GM12878 (cell line): ENCODE measurements around the gene CSNK1G1. TPM values are rescaled to one million over a fixed set of nuclear protein-coding genes. Genes with fewer than 3 reads are reported as not detected.

Source experiments
- ATAC-seq: fragments of 200-7000 bp; cut with Tn5 transposase; 3 replicates; pipeline ENCODE4 v1.9.1; 2020; ENCODE audit warnings: mild to moderate bottlenecking, moderate library complexity
- BruUV-seq: library from RNA; stranded (reverse); fragments of 400-500 nt; replicated peaks from 2 replicates; lab custom pipeline; 2021; lab: Mats Ljungman, UMichigan
- CTCF ChIA-PET: fragments of 300-600 bp; sonication (Branson Sonifier 250); formaldehyde crosslinking; extraction: SDS; loops from one replicate; lab custom pipeline; 2021; ENCODE audit warnings: inconsistent platforms; lab: Yijun Ruan, JAX
- POLR2A ChIA-PET: fragments of 350-600 bp; formaldehyde crosslinking; extraction: SDS; loops from one replicate; lab custom pipeline; 2021; ENCODE audit warnings: inconsistent platforms; lab: Charles Lee
- RAD21 ChIA-PET: fragments of 300-600 bp; sonication (Branson Sonifier 250); formaldehyde crosslinking; loops from one replicate; lab custom pipeline; 2023; ENCODE audit warnings: antibody characterized with exemption; ENCODE audit not compliant: unreplicated experiment; lab: Charles Lee
- SMC1A ChIA-PET: fragments of 300-600 bp; sonication (Branson Sonifier 250); formaldehyde crosslinking; loops from one replicate; lab custom pipeline; 2023; ENCODE audit not compliant: unreplicated experiment, uncharacterized antibody; lab: Charles Lee
- DNase-seq: peaks from one replicate; pipeline ENCODE4 v3.0.0-alpha.2; 2011; ENCODE audit warnings: low read depth, low spot score
- FAIRE-seq: peaks from 3 replicates; lab custom pipeline; 2011; peaks lifted over from hg19 to GRCh38; lab: Jason Lieb, UNC
- H2AFZ ChIP-seq: 2 replicates; pipeline ENCODE4 v1.6.0; 2011; ENCODE audit warnings: low read depth, low read length, control low read depth; ENCODE audit not compliant: control insufficient read depth
- H3K27ac ChIP-seq: 2 replicates; pipeline ENCODE4 v1.5.1; 2011; ENCODE audit warnings: control low read depth; ENCODE audit not compliant: control insufficient read depth, insufficient read depth
- H3K27me3 ChIP-seq, 2 experiments: replicated peaks in 1 of 2; 2 replicates each; pipeline versions ENCODE4 v1.6.0 to v1.6.1; 2011; ENCODE audit warnings: low read length in 1 of 2; ENCODE audit not compliant: control insufficient read depth in 2 of 2, insufficient read depth in 2 of 2
- H3K36me3 ChIP-seq, 2 experiments: 2 replicates each; pipeline ENCODE4 v1.5.1; 2011; ENCODE audit warnings: low read length in 1 of 2; ENCODE audit not compliant: control insufficient read depth in 2 of 2, insufficient read depth in 2 of 2
- H3K4me1 ChIP-seq: 2 replicates; pipeline ENCODE4 v1.6.1; 2011; ENCODE audit warnings: mild to moderate bottlenecking, low read length, moderate library complexity, mixed read lengths; ENCODE audit not compliant: control insufficient read depth, insufficient read depth
- H3K4me2 ChIP-seq: 2 replicates; pipeline ENCODE4 v1.6.0; 2011; ENCODE audit warnings: control low read depth; ENCODE audit not compliant: control insufficient read depth, insufficient read depth
- H3K4me3 ChIP-seq: fragments of 200-600 bp; sonication (generic); 2 replicates; pipeline ENCODE4 v1.5.1; 2016
- H3K79me2 ChIP-seq: 2 replicates; pipeline ENCODE4 v1.6.0; 2011; ENCODE audit warnings: low read length; ENCODE audit not compliant: control insufficient read depth, insufficient read depth
- H3K9ac ChIP-seq: 2 replicates; pipeline ENCODE4 v1.8.0; 2011; ENCODE audit warnings: low read length, control low read depth, mixed read lengths; ENCODE audit not compliant: control insufficient read depth, insufficient read depth
- H3K9me3 ChIP-seq: replicated peaks from 3 replicates; pipeline ENCODE4 v1.5.1; 2011; ENCODE audit warnings: mild to moderate bottlenecking, low read length; ENCODE audit not compliant: control insufficient read depth, insufficient read depth
- H4K20me1 ChIP-seq: 2 replicates; pipeline ENCODE4 v1.6.0; 2011; ENCODE audit not compliant: control insufficient read depth, insufficient read depth
- BACH1 ChIP-seq: fragments of 450-650 bp; IDR thresholded peaks from 2 replicates; pipeline ENCODE4 v1.6.1; 2017; ENCODE audit warnings: mild to moderate bottlenecking, borderline replicate concordance
- BMI1 ChIP-seq: fragments of 450-650 bp; IDR thresholded peaks from 2 replicates; pipeline ENCODE4 v1.6.1; 2016; ENCODE audit warnings: mild to moderate bottlenecking, moderate library complexity, borderline replicate concordance
- CREM ChIP-seq: IDR thresholded peaks from 2 replicates; pipeline ENCODE4 v1.6.1; 2014; ENCODE audit warnings: antibody characterized with exemption, low read depth
- EGR1 ChIP-seq, 2 experiments: IDR thresholded peaks; 1 replicate in 1 of 2; 2 replicates in 1 of 2; pipeline ENCODE4 v1.6.1; 2011 to 2012; ENCODE audit warnings: low read depth in 2 of 2, low read length in 2 of 2, borderline replicate concordance in 1 of 2, mild to moderate bottlenecking in 1 of 2, moderate library complexity in 1 of 2
- ETV6 ChIP-seq, 2 experiments: fragments of 450-650 bp in 1 of 2; IDR thresholded peaks in 1 of 2; conservative IDR thresholded peaks in 1 of 2; 2 replicates each; pipeline ENCODE4 v1.6.1; 2014; ENCODE audit warnings: antibody characterized with exemption in 1 of 2, borderline replicate concordance in 1 of 2, low read depth in 1 of 2, mild to moderate bottlenecking in 1 of 2, moderate library complexity in 1 of 2
- FOXK2 ChIP-seq: fragments of 450-650 bp; IDR thresholded peaks from 2 replicates; pipeline ENCODE4 v1.6.1; 2017; ENCODE audit warnings: mild to moderate bottlenecking, moderate library complexity
- HDAC2 ChIP-seq: fragments of 200-600 bp; sonication (generic); IDR thresholded peaks from 2 replicates; pipeline ENCODE4 v1.6.1; 2017
- KLF5 ChIP-seq: fragments of 450-650 bp; IDR thresholded peaks from 2 replicates; pipeline ENCODE4 v1.6.1; 2014; ENCODE audit warnings: mild to moderate bottlenecking; ENCODE audit not compliant: partially characterized antibody
- NFXL1 ChIP-seq: fragments of 450-650 bp; IDR thresholded peaks from 2 replicates; pipeline ENCODE4 v1.6.1; 2017; ENCODE audit warnings: antibody characterized with exemption, mild to moderate bottlenecking, borderline replicate concordance
- NRF1 ChIP-seq: conservative IDR thresholded peaks from 2 replicates; pipeline ENCODE4 v1.6.1; 2011; ENCODE audit warnings: mild to moderate bottlenecking, low read depth, low read length, improper control_type of control experiment
- TBL1XR1 ChIP-seq: IDR thresholded peaks from 2 replicates; pipeline ENCODE4 v1.6.1; 2012; ENCODE audit warnings: low read depth, low read length, improper control_type of control experiment
- WGBS: methylation state at CpG from one replicate; pipeline ENCODE4 v1.1.6; 2016; ENCODE audit warnings: low lambda C conversion rate; ENCODE audit not compliant: insufficient replicate concordance, insufficient coverage; ENCODE audit errors: missing lambda C conversion rate; 5-methylcytosine and 5-hydroxymethylcytosine counted together
- in situ Hi-C: fragments of 300-500 bp; cut with MboI; formaldehyde crosslinking; loops from 9 replicates; pipeline ENCODE4 v1.14.3; 2018; ENCODE audit warnings: mixed read lengths
- intact Hi-C: fragments of 100-400 bp; cut with micrococcal nuclease; formaldehyde crosslinking; loops from one replicate; pipeline ENCODE4 v1.14.2; 2022; ENCODE audit not compliant: unreplicated experiment
- polyA plus RNA-seq, 11 experiments: library from polyadenylated mRNA; depleted of rRNA in 4 of 11; unstranded in 6 of 11; stranded (reverse) in 5 of 11; fragments of >200 nt; fragmentation: Nextera tagmentation in 4 of 11; fragmentation: Illumina TruSeq in 1 of 11; extraction: Ambion mirVana in 4 of 11; extraction: Trizol in 1 of 11; gene quantifications; 1 replicate in 1 of 11; 2 replicates in 10 of 11; pipeline versions ENCODE4 v1.2.1 to v1.2.3, GENCODE V29; 2011 to 2016; ENCODE audit warnings: inconsistent platforms in 2 of 11, missing spikeins in 2 of 11, low read depth in 1 of 11
- total RNA-seq, 4 experiments: library from RNA; depleted of rRNA in 3 of 4; stranded (reverse); fragments of >200 nt in 3 of 4; fragmentation: Illumina TruSeq in 1 of 4; extraction: Trizol in 1 of 4; gene quantifications; 2 replicates each; pipeline versions ENCODE4 v1.2.1 to v1.2.3, GENCODE V29; 2013 to 2021
- TF ChIP-seq, protein P1 (sequence below): fragments of 450-650 bp; formaldehyde crosslinking; IDR thresholded peaks from 2 replicates; pipeline ENCODE4 v1.5.0; 2022; ENCODE audit warnings: mild to moderate bottlenecking, missing genetic modification characterization
- TF ChIP-seq, protein P2 (sequence below): fragments of 450-650 bp; IDR thresholded peaks from 2 replicates; pipeline ENCODE4 v1.6.1; 2016; ENCODE audit warnings: mild to moderate bottlenecking

Gene CSNK1G1
- total and polyA plus RNA-seq, 10 of the 15 experiments (the other 5 are each of a cell fraction or from before 2014, with no cell fraction given): 6.1 to 23.4 (median 15.3) TPM

DNA sequence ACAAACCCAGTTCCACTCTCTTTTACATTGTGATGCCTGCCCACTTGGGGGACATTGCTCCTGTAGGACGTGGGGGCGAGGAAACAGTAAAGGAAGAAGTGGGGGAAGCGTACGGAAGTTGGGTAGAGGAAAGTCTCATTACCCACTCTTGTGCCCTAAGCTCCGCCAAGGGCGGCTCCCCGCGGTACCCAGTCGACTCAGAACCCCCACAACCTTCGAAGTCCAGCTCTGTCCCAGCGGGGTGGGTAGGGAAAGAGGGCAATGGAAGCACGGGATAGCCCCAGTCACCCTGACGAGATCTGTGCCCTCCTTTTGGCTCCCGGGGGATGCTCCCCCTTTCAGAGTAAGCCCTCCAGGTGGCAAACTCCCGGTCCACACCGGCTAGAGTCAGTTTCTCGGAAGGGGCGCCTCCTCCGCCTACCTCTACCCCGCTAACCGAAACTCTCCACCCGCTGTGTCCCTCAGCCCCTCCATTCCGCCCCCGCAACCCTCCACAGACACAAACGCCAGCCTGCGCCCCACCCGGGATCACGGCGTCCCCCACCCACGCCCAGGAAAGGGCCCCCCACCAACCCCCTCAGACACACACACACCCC, 527 bp downstream of the CSNK1G1 start:
- in situ Hi-C loops: no loop called here
- TF ChIP-seq KLF5 (no peak), NRF1 (no peak), TBL1XR1 (no peak), ETV6 (conservative IDR thresholded peaks at IDR 0.05 in 1 of 2, IDR thresholded peaks at IDR 0.05 in 1 of 2; ENCODE audit: borderline replicate concordance in 1 of 2, low read depth in 1 of 2) (peak in 1 of 2 experiments; percentile 50; a peak in 1 of 4 replicates), EGR1 (IDR thresholded peaks at IDR 0.05; ENCODE audit: borderline replicate concordance in 1 of 2, low read depth in 2 of 2, low read length in 2 of 2) (peak in 1 of 2 experiments; percentile 92; a peak in 2 of 3 replicates), BMI1 (no peak), CREM (no peak), BACH1 (0 out of 2 replicates have a peak, but pooled peaks have one; percentile 11), NFXL1 (no peak), FOXK2 (no peak), HDAC2 (no peak)
- TF ChIP-seq, protein P1, sequence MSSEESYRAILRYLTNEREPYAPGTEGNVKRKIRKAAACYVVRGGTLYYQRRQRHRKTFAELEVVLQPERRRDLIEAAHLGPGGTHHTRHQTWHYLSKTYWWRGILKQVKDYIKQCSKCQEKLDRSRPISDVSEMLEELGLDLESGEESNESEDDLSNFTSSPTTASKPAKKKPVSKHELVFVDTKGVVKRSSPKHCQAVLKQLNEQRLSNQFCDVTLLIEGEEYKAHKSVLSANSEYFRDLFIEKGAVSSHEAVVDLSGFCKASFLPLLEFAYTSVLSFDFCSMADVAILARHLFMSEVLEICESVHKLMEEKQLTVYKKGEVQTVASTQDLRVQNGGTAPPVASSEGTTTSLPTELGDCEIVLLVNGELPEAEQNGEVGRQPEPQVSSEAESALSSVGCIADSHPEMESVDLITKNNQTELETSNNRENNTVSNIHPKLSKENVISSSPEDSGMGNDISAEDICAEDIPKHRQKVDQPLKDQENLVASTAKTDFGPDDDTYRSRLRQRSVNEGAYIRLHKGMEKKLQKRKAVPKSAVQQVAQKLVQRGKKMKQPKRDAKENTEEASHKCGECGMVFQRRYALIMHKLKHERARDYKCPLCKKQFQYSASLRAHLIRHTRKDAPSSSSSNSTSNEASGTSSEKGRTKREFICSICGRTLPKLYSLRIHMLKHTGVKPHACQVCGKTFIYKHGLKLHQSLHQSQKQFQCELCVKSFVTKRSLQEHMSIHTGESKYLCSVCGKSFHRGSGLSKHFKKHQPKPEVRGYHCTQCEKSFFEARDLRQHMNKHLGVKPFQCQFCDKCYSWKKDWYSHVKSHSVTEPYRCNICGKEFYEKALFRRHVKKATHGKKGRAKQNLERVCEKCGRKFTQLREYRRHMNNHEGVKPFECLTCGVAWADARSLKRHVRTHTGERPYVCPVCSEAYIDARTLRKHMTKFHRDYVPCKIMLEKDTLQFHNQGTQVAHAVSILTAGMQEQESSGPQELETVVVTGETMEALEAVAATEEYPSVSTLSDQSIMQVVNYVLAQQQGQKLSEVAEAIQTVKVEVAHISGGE (CRISPR knock-in tag): no peak
- TF ChIP-seq, protein P2, sequence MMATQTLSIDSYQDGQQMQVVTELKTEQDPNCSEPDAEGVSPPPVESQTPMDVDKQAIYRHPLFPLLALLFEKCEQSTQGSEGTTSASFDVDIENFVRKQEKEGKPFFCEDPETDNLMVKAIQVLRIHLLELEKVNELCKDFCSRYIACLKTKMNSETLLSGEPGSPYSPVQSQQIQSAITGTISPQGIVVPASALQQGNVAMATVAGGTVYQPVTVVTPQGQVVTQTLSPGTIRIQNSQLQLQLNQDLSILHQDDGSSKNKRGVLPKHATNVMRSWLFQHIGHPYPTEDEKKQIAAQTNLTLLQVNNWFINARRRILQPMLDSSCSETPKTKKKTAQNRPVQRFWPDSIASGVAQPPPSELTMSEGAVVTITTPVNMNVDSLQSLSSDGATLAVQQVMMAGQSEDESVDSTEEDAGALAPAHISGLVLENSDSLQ: no peak
- no peak for DNase-seq
- POLR2A ChIA-PET: interaction anchor here (0.6 to 1.8 kb wide), 4 partner anchors 22 to 823 kb away, joined by 3 to 5 read pairs (median 4); partner anchors contain the start of gene PPIB
- peak overlapping the region; percentile 65 for H2AFZ ChIP-seq
- H3K4me2 ChIP-seq: peak overlapping the region; percentile 71
- H3K27me3 ChIP-seq: no peaks in the 10 kb centered on the region
- SMC1A ChIA-PET: interaction anchor here (1.0 kb wide), 7 partner anchors 18 to 192 kb away, joined by 3 to 4 read pairs (median 3); partner anchors contain the start of gene PPIB
- intact Hi-C loops: loop anchor here (5.0 kb wide), 1 partner anchor 193 kb away; the partner anchor contains the start of gene PPIB
- peaks cover 3% of the 10 kb centered on the region; the same call in 1 of the 2 replicates for H3K4me1 ChIP-seq
- peaks cover 34% of the 10 kb centered on the region for H3K79me2 ChIP-seq
- no peak for FAIRE-seq
- BruUV-seq: TSS peak; percentile 76
- H3K9ac ChIP-seq: peak overlapping the region; percentile 70
- peak; percentile 58 for ATAC-seq
- H3K9me3 ChIP-seq: no peaks in the 10 kb centered on the region
- no peaks in the 10 kb centered on the region for H4K20me1 ChIP-seq
- RAD21 ChIA-PET: interaction anchor here (1.0 to 1.8 kb wide), 4 partner anchors 32 to 211 kb away, joined by 3 to 5 read pairs (median 4); partner anchors contain the start of gene TRIP4
- WGBS: under 1% methylated on average over 24 of the region's 30 CpGs
- H3K27ac ChIP-seq: peak overlapping the region; percentile 64
- H3K4me3 ChIP-seq: peak overlapping the region; percentile 77
- H3K36me3 ChIP-seq: no peaks in the 10 kb centered on the region; a peak in 1 of 4 replicates
- CTCF ChIA-PET: interaction anchor here (0.7 to 1.3 kb wide), 6 partner anchors 10 to 373 kb away, joined by 3 to 6 read pairs (median 4); partner anchors contain the start of gene PPIB
